NCI-H1417 treated with DMSO at 0.1 percent for 48 hours (cell line): ENCODE results near the gene CPHXL.

Experiments
- DNase-seq: peaks from one replicate; lab custom pipeline; 2025; lab: John Stamatoyannopoulos, UW

Gene CPHXL

DNA sequence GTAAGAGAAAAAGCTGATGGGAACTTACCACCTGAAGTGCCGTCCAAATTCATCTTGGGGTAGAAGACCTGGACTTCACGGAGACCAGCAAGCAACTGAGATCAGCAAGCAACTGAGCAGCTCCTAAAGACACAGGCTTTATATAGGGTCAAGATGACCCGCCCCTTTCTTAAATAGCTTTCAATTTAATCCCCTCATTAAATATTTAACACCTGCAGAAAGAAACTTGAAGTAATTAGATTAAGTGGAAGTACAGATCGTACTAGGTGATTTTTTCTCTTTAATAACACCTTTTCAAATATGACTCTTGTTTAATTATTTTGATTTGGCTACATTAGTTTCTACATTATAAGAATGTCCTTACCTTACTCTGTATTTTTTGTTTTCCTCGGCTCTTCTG, at the start of gene CPHXL:
Gene CPHXL (minus strand): TSS at position 101 of the 400 bp plus-strand sequence. CDS start 48 bp downstream, at position 53.
- no peak for DNase-seq

DNA sequence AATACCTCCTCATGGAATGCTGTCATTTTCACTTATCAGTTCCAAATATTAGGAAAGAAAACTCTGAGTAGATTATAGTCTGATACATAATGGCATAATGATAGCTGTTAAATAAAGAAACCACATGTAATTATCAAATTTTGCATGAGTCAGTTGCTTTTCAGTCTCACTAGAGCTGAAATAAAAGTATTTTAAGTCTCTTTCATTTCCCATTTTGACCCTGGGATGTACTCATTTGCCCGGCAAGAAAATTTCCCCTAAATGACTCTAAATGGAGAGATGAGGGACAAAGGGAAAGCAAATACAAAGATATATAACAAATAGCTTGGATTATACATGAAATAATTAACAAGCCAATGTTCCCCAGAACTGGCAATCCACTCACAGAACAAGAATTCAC, 47.9 kb upstream of the CPHXL start:
- DNase-seq, result no peak

DNA sequence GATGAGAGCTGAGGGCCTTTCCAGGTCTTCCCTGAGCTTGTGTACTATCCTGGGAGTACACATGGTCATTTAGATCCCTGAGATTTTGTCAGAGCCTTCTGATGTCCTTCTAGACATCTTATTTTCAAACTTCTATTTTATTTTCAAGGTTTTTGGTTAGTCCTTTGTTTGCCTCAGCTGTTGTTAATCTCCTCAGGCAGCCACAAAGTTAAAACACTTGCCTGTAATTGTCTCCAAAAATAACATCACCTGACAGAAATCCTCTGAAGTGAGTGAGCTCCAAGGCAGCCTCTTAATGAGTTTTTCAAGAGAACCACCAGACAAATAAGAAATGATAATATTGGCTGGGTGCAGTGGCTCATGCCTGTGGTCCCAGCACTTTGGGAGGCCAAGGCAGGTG, 43.8 kb upstream of the CPHXL start:
- DNase-seq, result no peak

DNA sequence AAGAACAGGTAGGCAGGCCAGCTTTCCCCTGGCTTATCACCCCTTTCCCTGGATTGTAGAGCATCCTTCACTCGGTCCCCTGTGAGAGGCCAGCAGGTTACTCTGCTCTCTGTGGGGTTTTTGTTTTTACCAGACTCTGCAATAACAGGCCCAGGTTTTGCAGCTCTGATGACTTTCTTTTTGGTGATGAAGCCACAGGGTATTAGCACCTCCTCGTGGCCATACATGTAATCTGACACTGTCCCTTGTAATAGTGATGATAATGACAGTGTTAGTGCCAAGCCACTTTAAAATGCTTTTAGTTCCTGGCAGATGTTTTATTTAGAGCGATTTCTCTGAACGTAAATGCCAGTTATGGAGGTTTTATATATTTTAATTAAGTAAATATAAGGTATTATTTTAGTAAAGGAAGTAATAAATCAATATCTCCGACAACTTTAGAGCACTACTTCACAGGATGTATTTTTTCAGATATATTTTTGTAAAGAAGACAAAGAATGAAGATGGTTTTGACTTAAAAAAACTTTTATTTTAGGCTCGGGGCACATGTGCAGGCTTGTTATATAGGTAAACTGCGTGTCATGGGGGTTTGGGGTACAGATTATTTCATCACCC, 38.0 kb upstream of the CPHXL start:
- peak; percentile 24 for DNase-seq

DNA sequence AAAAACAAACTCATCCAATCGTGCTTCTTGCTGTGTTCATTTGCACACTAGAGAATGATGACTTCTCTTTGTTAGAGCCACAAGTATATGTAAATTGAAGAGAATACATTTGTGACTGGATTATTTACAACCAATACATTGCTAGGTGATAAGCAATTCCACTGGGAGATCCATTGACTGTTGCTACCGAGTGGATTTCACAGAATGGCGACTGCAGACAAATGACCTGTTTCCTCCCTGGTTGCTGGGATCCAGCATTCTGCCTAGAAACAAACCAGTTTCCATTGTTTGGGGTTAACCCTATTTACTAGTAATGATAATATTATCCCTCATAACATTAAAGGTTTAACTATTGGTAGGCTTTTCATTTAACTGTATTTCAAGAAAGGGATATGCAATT, 36.9 kb upstream of the CPHXL start:
- no peak for DNase-seq

DNA sequence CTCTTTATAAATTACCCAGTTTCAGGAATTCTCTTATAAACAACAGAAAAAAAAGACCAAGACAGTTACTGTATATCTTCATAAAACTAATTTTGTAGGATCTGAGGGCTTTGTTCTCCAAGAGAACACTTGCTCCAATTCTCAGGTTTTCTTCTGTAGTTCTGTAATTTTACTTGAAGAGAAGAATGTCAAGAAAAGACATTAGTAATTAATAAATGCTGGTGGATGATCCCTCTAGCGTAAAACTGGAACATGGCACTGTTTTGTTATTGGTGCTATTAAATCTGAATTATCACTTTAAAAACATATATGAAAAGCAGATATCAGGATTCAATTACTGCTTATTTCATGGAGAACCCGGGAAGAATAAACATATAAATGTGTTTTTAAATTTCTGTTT, 36.5 kb upstream of the CPHXL start:
- no peak for DNase-seq

DNA sequence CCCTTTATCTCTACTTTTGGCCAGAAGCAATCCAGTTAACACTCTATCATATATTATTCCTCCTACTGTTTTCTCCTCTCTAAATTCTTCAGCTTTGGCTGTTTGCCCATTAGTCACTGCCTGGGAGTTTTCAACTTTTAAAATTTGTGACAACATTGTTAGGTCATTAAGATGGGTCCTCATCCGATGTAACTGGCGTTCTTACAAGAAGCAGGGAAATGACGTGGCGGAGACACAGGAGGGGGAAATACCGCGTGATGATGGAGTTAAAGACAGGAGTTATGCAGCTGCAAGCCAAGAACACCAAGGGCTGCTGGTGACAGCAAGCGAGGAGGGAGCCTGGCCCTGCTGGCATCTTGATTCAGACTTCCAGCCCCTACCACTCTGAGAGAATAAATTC, 34.8 kb upstream of the CPHXL start:
- DNase-seq, result no peak

DNA sequence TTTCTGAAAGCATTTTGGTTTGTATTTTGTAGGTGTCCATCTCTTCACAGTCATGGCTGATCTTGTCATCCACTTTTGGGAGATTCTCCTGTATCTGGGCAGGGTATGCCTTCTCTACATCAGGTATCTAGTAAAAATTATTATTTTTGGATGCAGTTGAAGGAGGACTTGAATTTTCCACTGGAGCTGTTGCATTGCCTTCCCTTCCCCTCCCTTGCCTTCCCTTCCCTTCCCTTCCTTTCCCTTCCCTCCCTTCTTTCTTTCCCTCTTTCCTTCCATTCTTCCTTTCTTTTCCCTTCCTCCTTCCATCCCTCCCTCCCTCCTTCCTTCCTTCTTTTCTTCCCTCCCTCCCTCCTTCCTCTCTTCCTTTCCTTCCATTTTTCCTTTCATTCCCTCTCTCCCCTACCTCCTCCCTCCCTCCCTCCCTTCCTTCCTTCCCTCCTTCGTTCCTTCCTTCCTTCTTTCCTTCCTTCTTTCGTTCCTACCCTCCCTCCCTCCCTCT, 33.8 kb upstream of the CPHXL start:
- DNase-seq, result no peak

DNA sequence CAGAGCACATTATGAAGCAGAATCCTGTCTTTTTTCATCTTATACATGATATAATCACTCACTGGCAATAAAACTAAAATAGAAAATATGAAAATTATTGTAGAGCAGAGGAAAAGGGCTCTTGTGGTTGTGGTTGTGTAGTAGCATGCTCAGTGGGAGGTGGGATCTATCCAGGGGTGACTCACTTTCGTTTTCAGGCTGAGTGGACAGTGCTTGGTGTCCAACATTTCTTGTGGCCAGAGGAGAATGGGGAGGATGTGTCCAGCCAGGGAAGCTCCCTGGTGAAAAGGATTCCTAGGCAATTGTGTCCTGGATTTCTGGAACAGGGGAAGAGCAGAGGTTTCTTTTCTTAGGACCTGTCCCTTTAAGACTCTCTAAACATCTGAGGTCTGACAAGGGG, 31.9 kb upstream of the CPHXL start:
- no peak for DNase-seq

DNA sequence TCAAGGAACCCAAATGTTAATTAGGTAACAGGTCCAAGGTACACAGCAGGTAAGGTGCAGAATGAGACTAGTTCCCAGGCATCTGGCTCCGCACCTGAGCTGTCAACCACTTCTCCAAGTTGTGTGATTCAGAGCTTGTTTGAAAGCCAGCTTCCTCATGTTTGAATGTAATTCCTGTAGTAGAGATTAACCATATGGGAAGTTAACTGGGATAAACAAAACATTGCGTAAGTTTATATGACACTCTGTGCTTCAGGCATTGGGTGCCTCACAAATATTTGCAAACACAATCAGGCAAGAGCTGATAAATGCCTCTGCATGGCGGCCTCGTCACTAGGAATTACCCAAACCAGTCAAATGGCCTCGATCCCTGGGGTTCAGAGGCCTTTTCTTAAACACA, 27.9 kb upstream of the CPHXL start:
- DNase-seq, result no peak

DNA sequence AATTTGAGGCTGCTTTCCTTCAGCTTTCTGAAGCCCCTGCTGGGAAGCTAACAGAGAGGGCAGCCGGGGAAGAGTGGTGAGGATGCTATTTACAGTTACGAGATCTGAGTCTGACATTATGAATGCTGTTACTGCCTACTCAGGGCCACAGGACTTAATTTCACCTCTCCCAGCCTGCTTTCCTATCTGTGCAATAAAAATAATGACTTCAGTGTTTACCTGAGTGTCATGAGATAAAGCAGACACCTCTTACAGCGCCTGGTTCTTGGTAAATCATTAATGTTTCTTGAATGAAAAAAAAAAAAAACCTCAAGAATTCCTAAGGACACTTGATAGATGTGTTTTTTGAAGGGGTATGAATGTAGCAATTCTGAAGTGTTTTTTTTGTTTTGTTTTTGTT, 24.2 kb upstream of the CPHXL start:
- DNase-seq, result no peak

DNA sequence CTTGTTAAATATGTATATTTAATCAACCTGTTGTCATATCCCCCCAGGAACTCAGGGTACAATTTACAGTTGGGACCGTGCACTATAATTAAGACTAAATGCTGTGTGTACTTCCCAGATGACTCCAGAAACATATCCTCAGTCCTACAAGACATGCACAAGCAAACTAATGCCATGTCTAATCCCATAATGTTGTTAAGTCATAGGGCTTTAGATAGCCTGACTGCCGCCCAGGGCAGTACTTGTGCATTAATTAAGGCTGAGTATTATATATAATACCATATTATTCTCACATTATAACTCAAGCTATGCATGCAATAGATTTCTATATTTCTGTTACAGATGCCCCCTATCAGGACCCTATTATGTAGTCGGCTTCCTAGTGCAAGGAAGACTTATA, 20.1 kb upstream of the CPHXL start:
- no peak for DNase-seq

DNA sequence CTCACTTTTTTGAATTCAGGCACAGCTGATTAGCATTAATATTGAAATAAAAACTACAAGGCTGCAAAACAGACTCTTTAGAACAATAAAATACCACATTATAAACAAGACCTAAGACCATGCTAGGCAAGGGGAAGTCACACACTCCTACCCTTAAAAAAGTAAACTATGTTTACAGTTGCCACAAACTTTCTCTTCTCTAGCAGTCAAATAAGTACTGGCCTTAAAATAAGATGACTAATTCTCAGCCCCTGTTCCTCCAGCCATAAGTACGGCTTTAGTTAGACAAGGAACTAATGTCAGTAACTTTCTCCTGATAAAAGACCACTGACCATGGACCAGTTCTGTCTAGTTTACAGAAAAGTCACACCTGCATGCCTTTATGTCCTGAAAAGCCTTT, 19.5 kb upstream of the CPHXL start:
- DNase-seq, result no peak

DNA sequence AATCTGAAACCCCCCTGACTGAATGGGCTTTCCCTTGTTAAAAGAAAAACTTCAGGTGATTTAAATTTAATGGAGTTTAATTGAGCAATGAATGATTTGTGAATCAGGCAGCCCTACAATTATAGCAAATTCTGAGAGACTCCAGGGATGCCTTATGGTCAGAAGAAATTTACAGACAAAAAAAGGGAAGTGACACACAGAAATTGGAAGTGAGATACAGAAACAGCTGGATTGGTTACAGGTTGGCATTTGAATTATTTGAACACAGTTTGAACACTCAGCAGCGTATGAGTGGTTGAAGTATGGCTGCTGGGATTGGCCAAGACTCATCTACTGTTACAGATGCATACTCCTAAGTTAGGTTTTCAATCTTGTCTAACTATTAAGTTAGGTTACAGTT, 19.0 kb upstream of the CPHXL start:
- DNase-seq, result no peak

DNA sequence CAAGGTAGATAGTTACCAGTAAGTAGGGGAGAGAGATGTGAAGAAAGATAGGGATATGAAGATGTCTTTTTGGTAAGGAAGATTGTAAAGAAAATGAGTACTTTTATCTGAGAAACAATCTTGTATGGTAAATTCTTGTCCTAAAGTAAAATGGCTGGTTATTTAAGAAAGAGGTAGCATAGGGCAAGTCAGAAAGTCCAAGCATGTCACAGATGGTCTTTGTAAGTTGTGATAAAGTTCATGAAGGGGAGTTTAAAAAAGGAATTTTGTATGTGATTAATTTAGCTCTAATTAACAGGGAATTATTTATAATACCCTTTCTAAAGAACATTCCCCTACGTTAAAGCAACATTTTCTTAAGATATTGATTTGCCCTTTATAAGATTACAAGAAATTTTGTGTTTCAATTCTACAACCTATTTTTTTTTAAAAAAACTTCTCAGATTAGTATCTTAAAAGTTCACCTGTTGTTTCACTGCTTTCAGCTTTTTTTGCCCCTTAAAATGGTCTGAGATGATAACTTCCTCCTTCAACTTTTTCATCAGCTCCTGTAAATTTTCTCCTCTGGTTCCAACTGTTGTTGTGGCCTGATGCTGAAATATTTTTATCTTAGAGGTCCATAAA, 16.2 kb upstream of the CPHXL start:
- no peak for DNase-seq

DNA sequence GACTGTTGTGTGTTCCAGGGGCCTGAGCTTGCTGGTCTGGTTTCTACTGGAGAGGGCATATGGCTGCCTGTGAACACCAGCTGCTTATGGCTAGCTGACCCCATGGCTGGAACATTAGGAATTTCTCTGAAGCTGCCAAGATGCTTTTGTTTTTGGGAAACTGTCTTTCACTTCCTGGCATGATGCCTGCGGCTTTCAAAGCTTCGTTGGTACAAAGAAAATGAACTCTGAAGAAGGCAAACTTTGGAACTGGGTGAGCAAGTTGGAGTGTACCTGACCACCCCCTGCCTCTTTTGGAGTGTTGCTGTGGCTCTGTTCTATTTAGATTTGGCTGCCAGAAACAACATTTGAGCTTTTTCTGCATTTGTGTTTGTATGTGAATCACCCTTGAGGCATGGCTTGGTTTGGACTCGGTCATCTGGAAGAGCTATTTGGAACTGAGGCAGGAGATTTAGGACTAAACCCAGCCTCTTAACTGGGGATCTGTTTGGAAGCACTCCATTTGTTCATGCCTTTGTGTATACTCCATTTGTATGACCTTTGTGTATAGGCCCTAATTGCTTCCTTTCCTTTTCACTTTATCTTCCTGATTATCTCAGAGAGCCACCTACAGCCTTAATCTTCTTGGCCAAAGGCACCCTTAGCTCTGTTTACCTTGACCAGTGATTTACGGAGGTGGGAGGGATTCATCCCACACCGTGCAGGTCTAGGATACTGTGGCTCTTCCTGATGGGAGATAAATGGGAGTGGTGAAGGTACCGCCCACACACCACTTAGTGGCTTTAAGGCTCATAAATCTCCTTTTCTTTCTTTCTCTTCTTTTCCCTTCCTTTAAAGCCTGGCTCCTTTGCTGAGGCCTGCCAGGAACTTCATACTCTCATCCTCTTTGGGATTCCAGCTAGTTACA, 7.3 kb upstream of the CPHXL start:
- DNase-seq, result no peak

DNA sequence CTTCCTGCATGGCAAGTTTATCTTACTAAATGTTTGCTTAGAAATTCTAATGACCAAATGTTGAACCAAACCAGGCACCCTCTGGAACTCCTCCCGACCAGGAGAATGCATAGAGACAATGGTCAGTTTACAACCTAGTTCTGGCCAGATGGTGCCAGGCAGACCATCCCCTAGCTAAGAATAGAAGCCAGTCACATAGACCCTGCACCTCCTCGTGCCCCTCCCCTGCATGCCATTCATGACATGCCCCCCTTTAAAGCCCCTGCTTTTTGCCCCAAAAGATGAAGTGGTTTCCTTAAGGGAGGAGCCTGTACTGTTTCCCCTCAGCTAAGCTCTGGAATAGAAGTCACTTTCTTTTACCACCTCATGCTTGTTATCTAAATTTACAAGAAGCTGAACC, 6.6 kb upstream of the CPHXL start:
- no peak for DNase-seq

DNA sequence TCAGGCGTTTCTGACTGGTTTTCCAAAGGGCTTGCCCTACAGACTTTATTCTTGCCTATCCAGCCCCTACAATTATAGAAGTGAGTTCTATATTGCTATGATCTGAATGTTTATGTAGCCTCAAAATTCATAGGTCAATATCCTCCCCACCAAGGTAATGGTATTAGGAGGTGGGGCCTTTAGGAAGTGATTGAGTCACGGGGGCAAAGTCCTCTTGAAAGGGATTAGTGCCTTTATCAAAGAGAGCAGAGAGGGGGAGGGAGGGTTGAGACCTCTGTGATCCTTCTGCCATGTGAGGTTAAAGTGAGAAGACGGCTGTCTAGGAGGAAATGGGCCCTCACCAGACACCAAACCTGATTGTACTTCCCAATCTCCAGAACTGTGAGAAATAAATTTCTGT, 931 bp upstream of the CPHXL start:
- no peak for DNase-seq

DNA sequence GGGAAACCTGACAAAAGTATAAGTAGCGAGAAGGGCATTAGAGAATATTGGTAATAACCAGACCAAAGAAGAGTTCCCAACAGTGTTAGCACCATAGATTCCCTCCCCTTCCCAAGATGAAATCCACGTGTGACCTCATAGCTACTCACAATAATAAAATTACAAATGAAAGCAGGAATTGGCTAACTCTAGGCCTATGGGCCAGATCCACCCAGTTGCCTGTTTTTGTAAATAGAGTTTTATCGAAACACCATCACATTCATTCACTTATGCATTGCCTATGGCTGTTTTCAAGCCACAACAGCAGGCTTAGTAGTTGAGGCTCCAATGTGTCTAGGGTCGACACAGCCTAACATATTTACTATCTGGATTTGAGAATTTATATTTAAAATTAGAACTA, 7.8 kb downstream of the CPHXL start:
- DNase-seq, result no peak

DNA sequence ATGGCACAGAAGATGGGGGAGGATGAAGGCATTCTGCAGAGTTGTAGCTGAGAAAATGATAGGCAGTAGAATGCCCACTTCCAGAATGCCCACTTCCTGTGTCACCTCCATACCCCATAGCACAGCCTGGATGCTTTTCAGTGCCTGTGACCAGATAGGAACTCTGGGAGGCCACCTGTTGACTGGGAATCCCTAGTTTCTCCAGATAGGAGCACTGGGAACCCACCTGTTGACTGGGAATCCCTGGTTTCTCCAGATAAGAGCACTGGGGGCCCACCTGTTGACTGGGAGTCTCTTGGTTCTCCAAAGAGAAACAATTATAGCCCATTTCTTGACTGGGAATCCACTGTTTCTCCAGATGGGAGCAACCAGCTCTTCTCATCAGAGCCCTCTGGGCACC, 11.6 kb downstream of the CPHXL start:
- no peak for DNase-seq

DNA sequence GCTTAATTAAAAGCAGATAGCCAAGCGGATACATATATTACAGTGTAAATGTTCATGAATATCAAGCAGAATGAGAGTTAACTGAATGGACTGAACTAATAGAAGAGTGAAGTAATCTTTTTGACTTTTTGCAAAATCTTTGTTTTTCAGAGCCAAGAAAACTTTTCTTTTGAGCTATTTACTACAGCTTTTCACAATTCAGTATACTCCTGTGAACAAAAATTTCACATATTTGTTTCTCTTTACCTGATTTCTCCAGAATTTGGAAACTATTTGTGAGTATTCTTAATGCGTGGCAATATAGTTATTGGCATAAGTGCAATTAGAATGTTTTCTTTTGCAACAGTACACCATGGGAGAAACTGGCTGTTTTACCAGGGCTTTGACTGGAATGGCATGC, 15.9 kb downstream of the CPHXL start:
- no peak for DNase-seq

DNA sequence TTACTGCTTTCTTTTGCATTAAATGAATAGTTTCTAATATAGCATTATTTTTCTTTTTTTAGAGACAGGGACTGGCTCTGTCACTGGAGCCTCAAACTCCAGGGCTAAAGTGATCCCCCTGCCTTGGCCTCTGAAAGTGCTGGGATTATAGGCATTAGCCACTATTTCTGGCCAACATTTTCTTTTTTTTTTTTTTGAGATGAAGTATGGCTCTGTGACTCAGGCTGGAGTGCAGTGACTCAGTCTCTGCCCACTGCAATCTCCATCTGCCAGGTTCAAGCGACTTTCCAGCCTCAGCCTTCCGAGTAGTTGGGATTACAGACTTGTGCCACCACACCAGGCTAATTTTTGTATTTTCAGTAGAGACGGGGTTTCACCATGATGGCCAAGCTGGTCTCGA, 23.0 kb downstream of the CPHXL start:
- DNase-seq, result no peak

DNA sequence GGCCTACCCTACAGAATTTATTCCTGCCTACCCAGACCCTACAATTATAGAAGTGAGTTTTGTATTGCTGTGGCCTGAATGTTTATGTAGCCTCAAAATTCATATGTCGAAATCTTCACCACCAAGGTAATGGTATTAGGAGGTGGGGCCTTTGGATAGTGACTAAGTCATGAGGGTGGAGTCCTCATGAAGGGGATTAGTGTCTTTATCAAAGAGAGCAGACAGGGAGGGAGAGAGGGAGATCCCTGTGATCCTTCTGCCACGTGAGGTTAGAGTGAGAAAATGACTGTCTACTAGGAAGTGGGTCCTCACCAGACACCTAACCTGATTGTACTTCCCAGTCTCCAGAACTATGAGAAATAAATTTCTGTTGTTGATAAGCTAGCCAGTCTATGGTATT, 24.0 kb downstream of the CPHXL start:
- DNase-seq, result no peak
